GM19099 (cell line): ENCODE measurements around the gene TAOK1.

Experiments used
- POLR2A ChIP-seq: IDR thresholded peaks from 3 replicates; pipeline ENCODE4 v1.6.1; 2011; ENCODE audit warnings: low read depth; ENCODE audit not compliant: insufficient read length; ENCODE audit errors: extremely low read depth

The TAOK1 gene

DNA sequence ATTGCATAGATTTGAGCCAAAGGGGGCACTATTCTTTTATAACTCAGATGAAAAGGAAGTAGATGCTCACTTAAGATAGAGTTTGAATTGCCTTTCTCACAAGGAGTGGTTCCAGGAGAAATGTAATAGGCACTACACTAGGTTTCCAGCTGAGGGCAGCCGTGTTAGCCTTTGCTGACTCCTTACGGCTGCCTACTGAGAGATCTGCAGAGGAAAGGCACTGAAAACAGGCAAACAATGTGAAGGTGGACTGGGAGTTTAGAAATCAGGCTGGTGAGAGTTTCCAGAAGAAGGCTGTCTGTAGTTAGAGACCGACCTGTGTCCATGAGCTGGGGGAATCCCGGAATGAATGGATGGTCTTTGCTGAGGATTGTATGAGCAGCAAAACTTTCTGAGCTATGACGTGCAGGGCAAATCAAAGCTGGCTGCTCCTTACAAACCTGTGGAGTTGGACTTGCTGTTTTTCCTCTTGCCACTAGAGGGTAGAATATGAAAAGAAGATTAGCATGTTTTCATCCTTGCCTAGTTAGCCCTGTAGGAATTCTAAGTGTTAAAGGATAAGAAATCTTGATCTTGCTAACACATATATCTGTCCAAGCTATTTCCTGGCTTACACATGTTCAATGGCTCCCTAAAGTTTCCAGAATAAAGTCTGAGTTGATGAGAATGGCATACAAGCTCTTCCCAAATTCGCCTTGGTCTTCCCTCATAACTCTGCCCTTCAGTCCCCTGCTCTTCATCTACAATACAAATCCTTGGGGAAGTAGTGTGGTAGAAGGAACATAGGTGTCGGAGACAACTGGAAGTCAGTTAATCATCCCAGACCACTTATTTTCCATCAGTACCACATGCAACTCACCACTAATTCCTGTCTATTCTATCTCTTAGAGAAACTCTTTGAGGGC lies 20.1 kb upstream of the TAOK1 start:
- TF ChIP-seq POLR2A, result no peak

DNA sequence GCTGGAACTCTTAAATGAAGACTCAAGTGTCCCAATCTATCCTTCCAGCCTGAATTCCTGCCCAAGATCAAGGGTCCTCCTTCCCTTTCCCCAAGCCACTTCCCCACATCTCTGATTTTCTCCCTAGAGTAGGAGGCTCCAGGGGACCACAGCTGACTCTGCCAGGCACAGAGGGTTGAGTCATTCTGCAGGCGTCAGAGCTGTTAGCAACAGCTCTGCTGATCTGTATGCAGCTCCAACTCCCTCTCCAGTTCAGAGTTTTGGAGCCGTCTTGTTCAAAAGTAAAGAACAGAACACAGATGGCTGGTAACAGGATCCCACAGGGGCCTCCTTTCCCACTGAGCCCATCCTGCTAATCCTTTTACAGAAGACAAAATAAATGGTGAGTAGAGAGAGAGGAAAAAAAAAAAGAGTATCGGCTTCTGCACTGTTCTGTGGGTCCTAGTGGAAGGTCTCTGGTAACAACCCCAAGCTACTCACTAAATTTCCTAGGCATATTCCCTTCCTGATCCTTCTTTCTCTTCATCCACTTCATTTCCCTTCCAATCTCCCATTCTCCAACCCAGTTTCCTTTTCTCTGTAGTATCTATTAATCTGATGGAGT lies 13.4 kb upstream of the TAOK1 start:
- no peak for TF ChIP-seq POLR2A

DNA sequence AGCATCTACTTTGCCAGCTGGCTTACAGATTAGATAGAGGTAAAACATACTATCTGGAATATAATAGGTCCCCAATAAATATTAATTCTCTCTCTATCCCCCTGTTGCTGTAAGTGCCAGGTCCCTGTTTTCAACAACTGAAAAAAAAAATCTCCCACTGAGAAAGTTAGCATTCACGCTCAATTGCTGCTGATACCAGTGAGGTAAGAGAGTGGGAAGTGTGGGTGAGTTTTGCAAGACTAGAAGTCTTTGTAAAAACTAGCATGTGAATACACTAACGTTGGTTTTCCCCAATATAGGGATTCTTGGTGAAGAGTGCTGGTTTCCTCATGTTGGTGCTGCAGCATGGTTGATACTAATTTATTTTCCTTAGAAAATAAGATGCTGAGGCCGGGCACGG lies 11.7 kb upstream of the TAOK1 start:
- no peak for TF ChIP-seq POLR2A

DNA sequence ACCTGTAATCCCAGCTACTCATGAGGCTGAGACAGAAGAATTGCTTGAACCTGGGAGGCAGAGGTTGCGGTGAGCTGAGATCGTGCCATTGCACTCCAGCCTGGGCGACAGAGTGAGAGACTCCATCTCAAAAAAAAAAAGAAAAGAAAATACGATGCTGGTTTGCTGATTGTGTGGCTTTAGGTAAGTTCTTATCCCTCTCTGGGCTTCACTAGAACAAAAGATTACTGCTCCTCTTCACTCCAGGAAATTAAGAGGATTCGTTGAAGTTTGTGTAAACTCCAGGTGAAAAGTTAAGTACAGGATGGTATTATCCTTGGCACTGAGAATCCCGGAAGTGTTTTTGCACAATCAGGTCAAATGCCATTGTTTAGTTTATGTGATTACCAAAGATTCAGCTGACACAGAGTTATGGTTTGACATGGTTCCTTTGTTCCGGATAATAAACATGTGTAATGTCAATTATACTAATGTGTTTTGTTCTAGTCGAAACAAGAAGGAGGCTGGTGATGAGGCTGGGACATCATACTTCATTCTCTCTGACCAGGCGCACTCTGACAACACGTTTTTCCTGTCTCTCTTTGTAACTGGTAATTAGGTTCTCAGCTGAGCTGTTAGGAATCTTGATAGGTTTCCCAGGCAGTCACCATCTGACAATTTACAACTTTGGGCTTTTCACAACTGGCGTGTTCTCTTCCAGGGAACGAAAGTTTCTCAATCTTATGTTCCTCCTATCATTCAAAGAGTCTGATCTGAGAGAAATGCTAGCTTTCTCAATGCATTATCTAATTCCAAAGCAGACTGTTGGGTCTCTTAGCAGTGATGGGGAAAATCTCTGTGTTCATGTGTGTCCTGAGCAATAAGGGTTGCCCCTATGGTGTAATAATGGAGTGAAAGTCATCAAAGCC lies 10.8 kb upstream of the TAOK1 start:
- no peak for TF ChIP-seq POLR2A

DNA sequence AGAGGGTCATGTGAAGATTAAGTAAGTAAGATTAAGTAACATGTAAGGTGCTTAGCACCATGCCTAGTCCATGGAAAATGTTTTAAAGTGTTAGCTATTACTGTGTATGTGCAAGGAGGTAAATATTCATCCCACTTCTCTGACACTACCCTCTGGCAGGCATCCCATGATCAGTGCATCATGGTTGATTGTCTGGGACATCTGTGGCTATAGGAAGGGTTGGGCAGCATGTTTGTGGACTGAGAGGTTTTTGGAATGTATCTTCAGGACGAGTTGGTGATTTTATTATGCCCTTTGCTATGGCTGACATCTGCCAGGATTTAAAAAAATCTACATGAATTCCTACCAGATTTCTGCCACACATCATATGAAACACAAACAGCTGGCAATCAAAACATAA lies 6.5 kb upstream of the TAOK1 start:
- no peak for TF ChIP-seq POLR2A

DNA sequence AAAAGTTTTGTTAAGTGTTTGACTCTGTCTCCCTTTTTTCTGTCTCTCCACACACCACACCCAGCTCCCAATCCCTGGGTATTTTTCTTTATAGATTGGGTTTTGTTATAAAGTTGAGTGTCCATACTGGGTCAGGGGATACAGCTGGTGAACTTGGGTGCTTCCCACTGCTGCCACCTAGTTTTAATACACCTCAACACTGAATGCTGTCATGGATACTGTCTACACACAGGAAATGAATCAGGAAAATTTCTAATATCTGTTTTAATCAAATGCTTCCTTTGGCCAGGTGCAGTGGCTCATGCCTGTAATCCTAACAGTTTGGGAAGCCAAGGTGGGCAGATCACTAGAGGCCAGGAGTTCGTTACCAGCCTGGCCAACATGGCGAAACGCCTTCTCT lies 5.3 kb upstream of the TAOK1 start:
- TF ChIP-seq POLR2A, result no peak

DNA sequence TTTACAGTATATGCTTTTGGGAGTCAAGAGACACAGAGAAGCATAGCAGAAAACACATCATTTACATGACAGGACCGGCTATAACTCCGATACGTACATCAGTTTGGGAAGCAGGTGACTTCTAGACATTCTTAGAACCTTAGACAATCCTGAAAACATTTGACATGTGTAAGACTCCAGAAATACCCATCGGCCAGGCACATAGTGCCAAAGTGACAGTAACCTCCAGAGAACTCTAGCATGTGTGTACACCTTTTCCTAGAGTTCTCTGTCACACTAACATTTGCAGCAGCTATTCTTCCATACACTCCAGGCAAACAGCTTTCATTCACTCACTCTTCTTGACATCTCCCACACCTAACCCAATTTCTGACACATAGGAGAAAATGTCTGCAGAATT lies 3.4 kb upstream of the TAOK1 start:
- TF ChIP-seq POLR2A, result no peak

DNA sequence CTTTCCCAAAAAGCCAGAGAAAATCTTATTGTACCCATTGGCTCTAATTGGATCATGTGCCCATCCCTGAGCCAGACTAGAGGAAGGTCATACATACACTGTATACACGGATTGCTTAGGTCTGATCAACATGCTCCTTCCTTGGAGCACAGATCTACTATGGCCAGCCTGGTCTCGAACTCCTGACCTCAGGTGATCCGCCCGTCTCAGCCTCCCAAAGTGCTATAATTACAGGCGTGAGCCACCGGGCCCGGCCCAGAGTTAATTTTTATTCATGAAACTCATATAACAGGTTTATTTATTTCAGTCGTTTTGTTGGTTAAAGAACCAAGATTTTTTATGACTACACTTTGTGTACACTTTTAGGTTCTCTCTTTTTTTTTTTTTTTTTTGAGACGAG lies 1.2 kb upstream of the TAOK1 start:
- TF ChIP-seq POLR2A, result no peak

DNA sequence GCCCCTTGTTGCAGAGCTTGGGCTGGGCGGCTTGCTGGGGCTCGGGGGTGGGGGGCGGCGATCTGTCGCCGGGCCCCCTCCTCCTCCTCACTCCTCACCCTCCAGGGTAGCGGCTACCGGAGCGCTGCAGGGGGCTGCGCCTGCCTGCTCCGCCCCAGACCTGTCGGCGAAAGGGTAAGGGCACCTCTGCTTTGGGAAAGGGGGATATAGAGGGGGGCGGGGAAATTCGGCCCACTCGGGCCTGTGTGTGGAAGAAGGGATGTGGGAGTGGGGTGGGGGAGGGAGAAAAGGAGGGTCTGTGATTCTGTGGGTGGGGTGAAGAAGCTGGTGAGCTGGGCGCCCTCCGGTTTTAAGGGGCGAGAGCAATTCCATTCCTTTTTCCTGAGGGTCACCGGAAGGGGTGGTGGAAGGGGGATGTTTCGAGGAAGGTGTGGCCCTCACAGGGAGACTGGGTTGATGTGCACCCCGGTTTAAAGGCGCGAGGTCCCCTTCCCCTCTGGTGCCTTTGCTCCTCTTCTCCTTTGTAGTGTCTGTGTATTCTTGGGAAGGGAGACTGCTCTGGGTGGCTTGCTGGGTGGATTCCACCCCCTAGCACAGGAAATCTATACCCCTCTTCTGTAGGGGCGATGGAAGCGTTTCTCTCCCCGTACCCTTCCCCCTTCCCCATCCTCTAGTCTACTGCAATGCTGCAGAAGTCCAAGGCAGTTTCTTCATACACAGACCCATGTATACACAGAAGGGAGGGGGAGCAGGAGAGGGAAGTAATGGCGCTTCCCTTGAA lies 878 bp downstream of the TAOK1 start:
- TF ChIP-seq POLR2A, result no peak

DNA sequence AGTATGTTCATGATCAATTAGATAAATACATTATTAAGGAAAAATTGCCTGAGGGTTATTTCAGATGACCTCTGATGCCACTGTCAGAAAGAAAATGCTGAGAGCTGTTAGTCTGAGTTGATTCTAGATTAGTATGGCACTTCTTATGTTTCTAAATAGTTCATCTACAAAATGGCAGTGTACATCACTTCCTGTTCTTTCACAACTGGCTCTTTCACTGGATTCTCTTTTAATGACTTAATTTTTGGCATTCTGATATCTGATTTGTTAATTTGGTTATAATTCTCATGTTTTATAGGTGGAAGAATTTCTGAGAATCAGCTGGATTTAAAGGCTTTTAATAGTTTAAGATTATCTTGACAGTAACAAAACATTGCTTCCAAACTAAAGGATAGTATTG lies 3.3 kb downstream of the TAOK1 start:
- TF ChIP-seq POLR2A, result no peak

DNA sequence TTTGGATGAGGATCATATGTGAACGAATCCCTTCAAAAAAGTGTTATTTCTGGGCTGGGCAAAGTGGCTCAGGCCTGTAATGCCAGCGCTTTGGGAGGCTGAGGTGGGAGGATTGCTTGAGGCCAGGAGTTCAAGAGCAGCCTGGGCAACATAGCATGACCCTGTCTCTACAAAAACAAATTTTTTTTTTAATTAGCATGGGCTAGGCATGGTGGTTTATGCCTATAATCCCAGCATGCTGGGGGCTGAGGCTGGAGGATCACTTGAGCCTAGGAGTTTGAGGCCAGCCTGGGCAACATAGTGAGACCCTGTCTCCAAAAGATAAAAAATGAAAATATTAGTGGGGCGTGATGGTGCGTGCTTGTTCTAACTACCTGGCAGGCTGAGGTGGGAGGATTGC lies 4.6 kb downstream of the TAOK1 start:
- TF ChIP-seq POLR2A, result no peak

DNA sequence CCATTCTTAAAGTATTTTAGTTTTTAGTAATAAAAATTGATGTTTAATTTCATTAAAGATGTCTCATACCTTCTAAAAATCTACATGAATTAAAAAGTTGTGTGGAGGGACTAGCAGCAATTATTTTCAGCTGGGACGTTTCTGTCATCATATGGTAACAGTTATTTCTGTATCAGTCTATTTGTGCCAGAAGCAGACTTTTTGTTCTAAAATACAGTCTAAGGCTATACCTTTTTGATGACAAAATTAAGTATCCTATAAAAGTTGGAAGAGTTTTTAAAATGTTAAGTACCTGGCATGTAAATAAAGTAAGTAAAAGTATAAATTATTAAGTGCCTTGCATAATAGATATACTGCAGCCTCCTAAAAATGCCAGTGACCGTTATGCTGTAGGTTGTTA lies 5.9 kb downstream of the TAOK1 start:
- no peak for TF ChIP-seq POLR2A

DNA sequence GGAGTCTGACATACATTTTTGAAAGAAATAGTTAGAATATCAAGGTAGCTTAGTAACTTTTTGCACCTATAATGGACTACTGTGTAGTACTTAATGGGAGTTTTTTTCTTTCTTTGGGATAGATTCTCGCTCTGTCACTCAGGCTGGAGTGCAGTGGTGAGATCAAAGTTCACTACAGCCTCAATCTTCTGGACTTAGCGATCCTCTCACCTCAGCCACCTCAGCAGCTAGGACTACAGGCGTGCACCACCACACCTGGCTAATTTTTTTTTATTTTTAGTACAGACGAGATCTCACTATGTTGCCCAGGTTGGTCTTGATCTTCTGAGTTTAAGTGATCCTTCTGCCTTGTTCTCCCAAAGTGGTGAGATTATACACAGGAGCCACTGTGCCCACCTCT lies 9.5 kb downstream of the TAOK1 start:
- no peak for TF ChIP-seq POLR2A

DNA sequence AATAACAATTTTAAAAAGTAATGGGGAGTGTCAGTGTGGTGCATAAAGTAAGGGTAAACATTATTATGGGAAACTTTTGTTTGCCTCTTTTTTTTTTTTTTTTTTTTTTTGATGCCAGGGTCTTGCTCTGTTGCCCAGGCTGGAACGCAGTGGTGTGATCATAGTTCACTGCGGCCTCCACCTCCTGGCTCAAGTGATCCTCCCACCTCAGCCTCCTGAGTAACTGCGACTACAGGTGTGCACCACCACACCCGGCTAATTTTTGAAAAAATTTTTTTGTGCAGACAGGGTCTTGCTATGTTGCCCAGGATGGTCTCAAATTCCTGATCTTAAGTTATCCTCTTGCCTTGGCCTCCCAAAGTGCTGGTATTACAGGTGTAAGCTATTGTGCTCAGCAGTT lies 10.7 kb downstream of the TAOK1 start:
- TF ChIP-seq POLR2A, result no peak

DNA sequence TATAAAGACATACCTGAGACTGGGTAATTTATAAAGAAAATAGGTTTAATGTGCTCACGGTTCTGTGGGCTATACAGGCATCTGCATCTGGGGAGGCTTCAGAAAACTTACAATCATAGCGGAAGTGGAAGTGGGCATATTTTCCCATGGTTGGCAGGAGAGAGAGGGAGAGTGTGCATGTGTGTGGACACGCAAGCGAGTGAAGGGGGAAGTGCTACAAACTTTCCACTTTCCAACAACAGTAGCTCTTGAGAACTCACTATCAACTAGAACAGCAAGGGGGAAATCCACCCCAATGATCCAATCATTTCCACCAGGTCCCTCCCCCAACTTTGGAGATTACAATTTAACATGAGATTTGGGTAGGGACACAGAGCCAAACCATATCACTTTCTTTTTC lies 11.1 kb downstream of the TAOK1 start:
- TF ChIP-seq POLR2A, result no peak

DNA sequence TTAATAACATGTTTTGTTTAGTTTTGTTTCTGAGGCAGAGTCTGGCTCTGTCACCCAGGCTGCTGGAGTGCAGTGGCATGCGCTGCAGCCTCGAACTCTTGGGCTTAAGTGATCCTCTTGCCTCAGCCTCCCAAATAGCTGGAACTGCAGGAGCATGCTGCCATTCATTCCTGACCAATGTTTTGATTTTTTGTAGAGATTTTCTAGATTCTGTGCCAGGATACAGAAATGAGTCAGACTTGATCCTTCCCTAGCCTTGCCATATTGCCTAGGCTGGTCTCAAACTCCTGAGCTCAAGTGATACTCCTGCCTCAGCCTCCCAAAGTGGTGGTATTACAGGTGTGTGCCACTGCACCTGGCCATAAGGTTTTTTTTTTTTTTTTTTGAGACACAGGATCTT lies 17.7 kb downstream of the TAOK1 start:
- no peak for TF ChIP-seq POLR2A

DNA sequence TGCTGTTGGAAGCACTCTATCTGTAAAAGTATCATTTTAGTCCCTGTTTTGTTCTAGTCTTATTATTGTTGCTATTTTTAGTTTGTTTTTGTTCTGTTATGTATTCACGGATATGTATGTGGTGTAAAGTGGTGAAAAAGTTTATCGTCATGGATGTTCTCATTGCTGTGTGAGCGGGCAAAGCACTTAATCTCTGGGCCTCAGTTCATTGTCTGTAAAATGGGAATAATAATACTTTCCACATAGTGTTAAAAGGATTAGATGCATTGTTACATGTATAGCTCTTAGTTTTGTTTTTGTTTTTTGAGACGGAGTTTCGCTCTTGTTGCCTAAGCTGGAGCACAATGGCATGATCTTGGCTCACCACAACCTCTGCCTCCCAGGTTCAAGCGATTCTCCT lies 19.8 kb downstream of the TAOK1 start:
- no peak for TF ChIP-seq POLR2A
